Right lobe of liver (tissue), 4 donors: ENCODE measurements around the gene SNX30.

Experiments used
- CTCF ChIP-seq, 4 donors: fragments of 200-600 bp in 3 of 4; fragments of 450-650 bp in 1 of 4; IDR thresholded peaks; one replicate each; pipeline versions ENCODE4 v1.5.1 to v1.8.0; 2016 to 2022; ENCODE audit warnings: antibody characterized with exemption in 4 of 4, mild to moderate bottlenecking in 2 of 4
- POLR2A ChIP-seq: fragments of 450-650 bp; IDR thresholded peaks from one replicate; pipeline ENCODE4 v1.6.1; 2017; ENCODE audit warnings: antibody characterized with exemption, mild to moderate bottlenecking
- donor health status: DM: no; HTN: no; CAD: no.
- donor health status: DM: no; HTN: no; CAD: no.
- donor health status: DM: no; HTN: yes; CAD: no.

DNA sequence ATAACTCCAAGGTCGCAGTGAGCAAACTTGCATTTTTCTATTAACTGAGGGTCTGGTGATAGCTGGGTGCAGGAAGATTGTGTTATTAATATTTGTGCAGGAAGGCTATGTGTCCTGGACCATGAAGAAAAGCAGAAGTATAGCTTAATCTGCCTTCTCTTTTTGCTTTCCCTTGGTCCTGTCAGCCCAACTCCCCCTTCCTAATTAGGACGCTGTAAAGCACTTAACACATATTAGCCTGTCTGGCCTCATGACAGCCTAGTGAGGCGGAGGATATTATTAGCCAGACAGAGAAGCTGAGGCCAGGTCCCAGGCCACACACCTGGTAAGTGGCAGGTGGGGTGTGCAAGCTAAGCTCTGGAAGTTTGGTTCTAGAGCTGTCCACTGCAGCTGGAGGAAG lies 110.6 kb downstream of the SNX30 start:
- TF ChIP-seq CTCF (IDR thresholded peaks at IDR 0.05) (no peak), POLR2A (no peak)
